Heart right ventricle (tissue), 16 donors: ENCODE results near the gene ANP32A. TPM values are rescaled to one million over a fixed set of nuclear protein-coding genes. Genes with fewer than 3 reads are reported as not detected.

Experiments used
- ATAC-seq, 8 donors: fragments of 200-7000 bp; cut with Tn5 transposase; one replicate each; pipeline ENCODE4 v1.9.1; 2020; ENCODE audit warnings: mild to moderate bottlenecking in 8 of 8, moderate library complexity in 8 of 8, moderate number of reproducible peaks in 1 of 8
- DNase-seq, 2 donors: peaks; one replicate each; pipeline ENCODE4 v3.0.0-alpha.2; 2020
- H3K27ac ChIP-seq, 10 donors: fragments of 200-600 bp; sonication (generic) in 2 of 10; one replicate each; pipeline versions ENCODE4 v1.5.0 to v1.8.0; 2020 to 2022; ENCODE audit warnings: mild to moderate bottlenecking in 3 of 10
- H3K27me3 ChIP-seq, 7 donors: fragments of 200-600 bp; one replicate each; pipeline ENCODE4 v1.8.0; 2021 to 2022; ENCODE audit warnings: mild to moderate bottlenecking in 2 of 7
- H3K36me3 ChIP-seq, 9 donors: fragments of 200-600 bp; sonication (generic) in 1 of 9; one replicate each; pipeline versions ENCODE4 v1.5.0 to v1.8.0; 2020 to 2022; ENCODE audit warnings: mild to moderate bottlenecking in 2 of 9
- H3K4me1 ChIP-seq, 9 donors: fragments of 200-600 bp; sonication (generic) in 1 of 9; one replicate each; pipeline versions ENCODE4 v1.5.0 to v1.8.0; 2020 to 2022; ENCODE audit warnings: mild to moderate bottlenecking in 4 of 9
- H3K4me3 ChIP-seq, 10 donors: fragments of 200-600 bp; sonication (generic) in 2 of 10; one replicate each; pipeline versions ENCODE4 v1.5.0 to v1.8.0; 2020 to 2022; ENCODE audit warnings: mild to moderate bottlenecking in 7 of 10, moderate library complexity in 2 of 10
- H3K9me3 ChIP-seq, 11 donors: fragments of 200-600 bp in 10 of 11; sonication (generic) in 2 of 11; one replicate each; pipeline versions ENCODE4 v1.5.0 to v1.8.0; 2013 to 2022; ENCODE audit warnings: mild to moderate bottlenecking in 2 of 11, control low read depth in 1 of 11, moderate library complexity in 1 of 11
- WGBS, 2 donors: extraction: QIAGEN DNeasy Blood & Tissue Kit; methylation state at CpG; one replicate each; pipeline ENCODE4 v1.1.7; 2013; ENCODE audit warnings: inconsistent platforms in 1 of 2; 5-methylcytosine and 5-hydroxymethylcytosine counted together
- intact Hi-C, 10 donors: fragments of 100-400 bp; cut with DNase I; formaldehyde crosslinking; loops; one replicate each; pipeline versions ENCODE4 v1.11.1 to v1.14.2; 2022
- polyA plus RNA-seq, 2 donors: library from polyadenylated mRNA; stranded (reverse); fragments of 200-250 nt; gene quantifications; one replicate each; pipeline ENCODE4 v1.2.3, GENCODE V29; 2013
- total RNA-seq, 10 donors: library from RNA; stranded (reverse); fragmentation: NEBNext Ultra II Directional in 3 of 10; extraction: Animal tissue kit (Norgen Biotek cat#: 25700) in 3 of 10; gene quantifications; one replicate each; pipeline versions ENCODE4 v1.2.1 to v1.2.4, GENCODE V29; 2021 to 2023
- TF ChIP-seq, protein P1 (sequence below), 9 donors: fragments of 200-600 bp; sonication (generic) in 2 of 9; IDR thresholded peaks; one replicate each; pipeline versions ENCODE4 v1.5.0 to v1.8.0; 2021 to 2022; ENCODE audit warnings: antibody characterized with exemption in 9 of 9, mild to moderate bottlenecking in 5 of 9, moderate library complexity in 1 of 9
- donor health status: Arrhythmogenic right ventricular cardiomyopathy.
- donor health status: ischemic (EF 13 %, LVEDD 7.1; RV severe dilation, severe dysfunction).
- donor health status: healthy with polysubstance abuse.
- donor health status: DM: no; HTN: yes; CAD: no.
- donor health status: DM: no; HTN: no; CAD: no.
- donor health status: ischemic (EF 25% LVEDD 6.9; RV normal size, moderate dysfunction).
- donor health status: ischemic (EF 25% LVEDD 5.7; RV mildly dilated, moderate dysfunction).
- donor health status: healthy.
- donor health status: DM: yes; HTN: yes; CAD: no.
- donor health status: Ischemic cardiomyopathy.
- donor health status: ischemic (EF 35%, LVEDD 5.7; RV mildly dilated, moderate dysfunction).
- donor health status: nonischemic (EF 11% LVEDD 7.7; RV severe dilation, severe dysfunction).
- donor health status: DM: yes; HTN: yes; CAD: no.
- donor health status: PGD.
- donor health status: ischemic (EF 29% LVEDD 5.4; RV normal size, mild dysfunction).
- donor health status: nonischemic (EF 23%, LVEDD 6.1; RV moderate dilation, normal function).

The ANP32A gene
- total and polyA plus RNA-seq, 12 donors: 87.3 to 201 (median 146) TPM

DNA sequence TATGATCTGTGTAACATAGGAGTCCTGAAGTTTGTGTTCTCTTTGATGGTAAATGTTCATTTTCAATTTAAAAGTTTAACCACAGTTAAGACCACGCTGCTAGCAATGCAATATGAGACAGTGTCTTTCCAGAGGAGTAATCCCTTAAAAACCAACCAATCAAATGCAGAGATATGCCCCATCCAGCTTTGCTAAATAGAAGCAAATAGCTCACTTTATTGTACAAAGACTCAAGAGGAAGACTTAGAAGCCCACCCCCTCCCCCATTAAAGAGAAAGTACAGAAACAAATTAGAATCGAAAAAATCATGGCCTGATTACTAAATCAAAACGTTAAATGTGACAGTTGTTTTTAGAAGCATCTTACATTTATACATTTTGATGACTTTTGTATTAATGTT is 2.1 kb upstream of the ANP32A start:
- no peak for ATAC-seq
- 65 to 68% methylated on average over 3 of the region's 3 CpGs for WGBS, 2 donors
- intact Hi-C loops: loop anchor here in 2 of 10 donors (5.0 to 10.0 kb wide), 2 partner anchors 41 to 52 kb away; no protein-coding TSS in a partner anchor

DNA sequence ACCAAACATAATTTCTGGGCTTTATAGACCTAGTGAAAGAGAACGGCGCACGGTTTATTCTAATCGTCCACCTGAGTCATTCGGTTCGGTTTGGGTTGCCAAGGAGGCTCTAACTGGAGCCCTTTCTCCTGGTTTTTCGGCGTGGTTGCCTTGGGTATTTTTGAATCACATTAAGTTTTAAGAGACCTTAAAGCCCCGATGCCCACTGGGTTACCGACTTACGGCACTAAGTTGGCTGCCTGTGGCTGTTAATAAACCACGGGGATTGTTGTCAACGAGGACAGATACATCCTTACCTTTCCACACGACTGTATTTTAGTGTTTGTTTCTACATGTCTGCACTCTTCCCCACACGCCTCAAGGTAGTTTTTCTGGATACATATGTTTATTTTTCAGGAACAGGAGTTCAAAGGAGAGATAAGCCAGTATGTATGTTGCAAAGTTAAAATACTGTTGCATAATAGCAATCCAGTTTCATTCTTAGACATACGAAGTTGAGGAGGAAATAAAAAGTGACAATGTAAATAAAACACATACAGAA is 1.2 kb upstream of the ANP32A start:
- Histone ChIP-seq H3K27ac (peak overlapping the region in 9 of 10 donors; percentile 99 to 100 (median 100)), H3K27me3 (no peaks in the 10 kb centered on the region), H3K4me1 (peaks cover 0 to 18% (median 13%) of the 10 kb centered on the region in 9 donors), H3K4me3 (peak overlapping the region; percentile 73 to 94 (median 90)), H3K36me3 (no peaks in the 10 kb centered on the region), H3K9me3 (no peaks in the 10 kb centered on the region)
- ATAC-seq (no peak), DNase-seq (no peak)
- intact Hi-C loops: loop anchor here in 3 of 10 donors (2.0 to 10.0 kb wide), 4 partner anchors 27 to 91 kb away; no protein-coding TSS in a partner anchor
- WGBS, 2 donors: 7 to 9% methylated on average over 16 of the region's 16 CpGs
- TF ChIP-seq, protein P1, sequence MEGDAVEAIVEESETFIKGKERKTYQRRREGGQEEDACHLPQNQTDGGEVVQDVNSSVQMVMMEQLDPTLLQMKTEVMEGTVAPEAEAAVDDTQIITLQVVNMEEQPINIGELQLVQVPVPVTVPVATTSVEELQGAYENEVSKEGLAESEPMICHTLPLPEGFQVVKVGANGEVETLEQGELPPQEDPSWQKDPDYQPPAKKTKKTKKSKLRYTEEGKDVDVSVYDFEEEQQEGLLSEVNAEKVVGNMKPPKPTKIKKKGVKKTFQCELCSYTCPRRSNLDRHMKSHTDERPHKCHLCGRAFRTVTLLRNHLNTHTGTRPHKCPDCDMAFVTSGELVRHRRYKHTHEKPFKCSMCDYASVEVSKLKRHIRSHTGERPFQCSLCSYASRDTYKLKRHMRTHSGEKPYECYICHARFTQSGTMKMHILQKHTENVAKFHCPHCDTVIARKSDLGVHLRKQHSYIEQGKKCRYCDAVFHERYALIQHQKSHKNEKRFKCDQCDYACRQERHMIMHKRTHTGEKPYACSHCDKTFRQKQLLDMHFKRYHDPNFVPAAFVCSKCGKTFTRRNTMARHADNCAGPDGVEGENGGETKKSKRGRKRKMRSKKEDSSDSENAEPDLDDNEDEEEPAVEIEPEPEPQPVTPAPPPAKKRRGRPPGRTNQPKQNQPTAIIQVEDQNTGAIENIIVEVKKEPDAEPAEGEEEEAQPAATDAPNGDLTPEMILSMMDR (IDR thresholded peaks at IDR 0.05): no peak

More for the DNA sequence above, 2.1 kb upstream of the ANP32A start:
- Histone ChIP-seq H3K4me1 (peaks cover 0 to 15% (median 11%) of the 10 kb centered on the region in 9 donors), H3K4me3 (no peak overlapping the region), H3K36me3 (no peaks in the 10 kb centered on the region), H3K27me3 (no peaks in the 10 kb centered on the region), H3K27ac (no peak overlapping the region), H3K9me3 (no peaks in the 10 kb centered on the region)
- TF ChIP-seq, protein P1 (IDR thresholded peaks at IDR 0.05): no peak
- DNase-seq: no peak

DNA sequence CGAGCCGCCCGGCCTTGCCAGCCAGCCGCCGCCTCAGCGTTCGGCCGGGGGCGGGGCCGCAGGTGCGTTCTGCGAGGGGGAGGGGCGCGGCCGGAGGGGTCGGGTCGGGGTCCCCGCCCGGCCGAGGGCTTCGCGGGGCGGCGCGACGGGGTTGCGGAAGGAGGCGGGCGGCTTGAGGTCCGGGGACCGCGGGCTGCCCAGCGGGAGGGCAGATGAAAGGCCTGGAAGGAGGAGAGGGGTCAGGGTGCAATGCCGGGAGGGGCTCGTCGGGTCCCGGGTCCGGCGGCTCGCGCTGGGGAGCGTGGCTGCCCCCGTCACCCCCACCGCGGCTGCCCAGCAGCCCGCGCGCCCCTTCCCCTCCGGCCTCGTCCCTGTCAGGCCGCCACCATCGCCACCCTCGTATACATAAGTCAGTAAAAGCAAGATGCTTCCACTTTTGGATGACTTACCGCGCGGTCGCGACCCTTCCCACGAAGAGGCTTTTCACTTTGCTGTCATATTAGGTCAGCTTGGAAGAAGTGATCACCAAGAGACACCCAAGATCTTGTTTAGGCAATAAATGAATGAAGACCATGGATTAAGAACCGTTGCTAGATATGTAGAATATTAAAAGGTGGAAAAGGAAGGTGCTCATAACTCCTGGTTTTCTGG is 620 bp upstream of the ANP32A start:
- H3K27me3 ChIP-seq: no peaks in the 10 kb centered on the region
- no peaks in the 10 kb centered on the region for H3K9me3 ChIP-seq
- intact Hi-C loops: loop anchor here in 3 of 10 donors (2.0 to 10.0 kb wide), 4 partner anchors 27 to 91 kb away; no protein-coding TSS in a partner anchor
- peak overlapping the region; percentile 73 to 94 (median 90) for H3K4me3 ChIP-seq
- DNase-seq (no peak), ATAC-seq (peak in 2 of 8 donors; percentile 0 to 2)
- H3K27ac ChIP-seq: peak overlapping the region; percentile 99 to 100 (median 100)
- no peaks in the 10 kb centered on the region for H3K36me3 ChIP-seq
- TF ChIP-seq, protein P1 (IDR thresholded peaks at IDR 0.05): no peak
- WGBS, 2 donors: 1% methylated on average over 49 to 58 of the region's 60 CpGs
- peaks cover 3 to 24% (median 19%) of the 10 kb centered on the region in 9 donors for H3K4me1 ChIP-seq

DNA sequence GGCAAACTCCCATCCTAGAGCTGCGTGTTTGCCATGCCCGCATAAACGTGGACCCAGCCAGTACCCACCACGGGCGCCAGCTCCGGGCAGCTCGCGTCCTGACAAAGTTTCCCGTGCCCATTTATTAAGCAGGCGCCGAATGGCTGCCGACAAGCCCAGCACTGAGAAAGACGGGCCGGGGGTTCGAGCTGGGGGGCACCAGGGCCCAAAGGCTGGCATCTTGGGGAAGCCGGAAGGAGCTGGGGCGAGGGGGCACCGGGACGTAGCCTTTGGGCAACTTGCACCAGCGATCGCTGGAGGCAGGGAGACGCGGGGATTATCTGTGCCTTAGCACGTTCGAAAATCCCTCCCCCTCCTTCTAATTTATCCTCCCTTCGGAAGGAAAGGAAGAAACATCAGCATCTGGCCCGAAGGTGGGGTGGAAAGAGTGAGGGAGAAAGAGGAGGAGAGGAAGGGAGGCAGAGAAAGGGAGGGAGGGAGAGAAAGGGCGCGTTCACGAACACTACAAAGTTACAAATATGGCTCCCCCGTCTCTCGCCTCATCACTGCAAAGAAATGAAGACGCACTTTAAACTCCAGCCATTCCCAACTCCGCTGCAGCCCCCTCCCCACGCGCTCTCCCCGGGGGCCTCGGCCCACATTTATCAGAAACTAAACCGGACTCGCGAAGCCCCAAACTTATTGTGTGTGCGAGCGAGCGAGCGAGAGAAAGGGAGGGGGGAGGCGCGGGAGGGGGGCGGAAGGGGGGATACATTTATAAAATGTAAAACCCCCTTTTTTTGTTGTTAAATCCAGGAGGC is 1.0 kb downstream of the ANP32A start:
- H3K4me1 ChIP-seq: peaks cover 7 to 40% (median 35%) of the 10 kb centered on the region in 9 donors
- H3K36me3 ChIP-seq: no peaks in the 10 kb centered on the region
- H3K4me3 ChIP-seq: peak overlapping the region; percentile 73 to 94 (median 90)
- TF ChIP-seq, protein P1 (IDR thresholded peaks at IDR 0.05): no peak
- 0 to 1% methylated on average over 47 to 48 of the region's 48 CpGs for whole genome bisulfite sequencing, 2 donors
- ATAC-seq (peak in 7 of 8 donors; percentile 0 to 43 (median 32)), DNase-seq (peak; percentile 43 to 51)
- H3K27ac ChIP-seq: peak overlapping the region; percentile 99 to 100 (median 100)
- intact Hi-C loops: loop anchor here in 7 of 10 donors (1.0 to 10.0 kb wide), 8 partner anchors 25 to 119 kb away; no protein-coding TSS in a partner anchor
- no peaks in the 10 kb centered on the region for H3K27me3 ChIP-seq
- no peaks in the 10 kb centered on the region for H3K9me3 ChIP-seq
